ENCODE data around the gene PCCB.
"Not testable (repeated sequence)": the region's sequence is repeated elsewhere in the genome, so short reads cannot be mapped to it uniquely, and the experiment has no call there.

PCCB gene

GRCh38 chr3:136375800-136376199, 125.7 kb downstream of the PCCB start:
- not testable (repeated sequence) for H3K27ac ChIP-seq, H3K4me3 ChIP-seq

- H3K4me3 ChIP-seq: no peak overlapping the region
- H3K27ac ChIP-seq: no peak overlapping the region
These were observed 127.4 kb downstream of the PCCB start for GRCh38 chr3:136377508-136377907.

GRCh38 chr3:136378011-136378410, 127.9 kb downstream of the PCCB start:
- H3K4me3 ChIP-seq: no peak overlapping the region
- H3K27ac ChIP-seq: no peak overlapping the region
